ENCODE data around the gene RAB27A.

DNA sequence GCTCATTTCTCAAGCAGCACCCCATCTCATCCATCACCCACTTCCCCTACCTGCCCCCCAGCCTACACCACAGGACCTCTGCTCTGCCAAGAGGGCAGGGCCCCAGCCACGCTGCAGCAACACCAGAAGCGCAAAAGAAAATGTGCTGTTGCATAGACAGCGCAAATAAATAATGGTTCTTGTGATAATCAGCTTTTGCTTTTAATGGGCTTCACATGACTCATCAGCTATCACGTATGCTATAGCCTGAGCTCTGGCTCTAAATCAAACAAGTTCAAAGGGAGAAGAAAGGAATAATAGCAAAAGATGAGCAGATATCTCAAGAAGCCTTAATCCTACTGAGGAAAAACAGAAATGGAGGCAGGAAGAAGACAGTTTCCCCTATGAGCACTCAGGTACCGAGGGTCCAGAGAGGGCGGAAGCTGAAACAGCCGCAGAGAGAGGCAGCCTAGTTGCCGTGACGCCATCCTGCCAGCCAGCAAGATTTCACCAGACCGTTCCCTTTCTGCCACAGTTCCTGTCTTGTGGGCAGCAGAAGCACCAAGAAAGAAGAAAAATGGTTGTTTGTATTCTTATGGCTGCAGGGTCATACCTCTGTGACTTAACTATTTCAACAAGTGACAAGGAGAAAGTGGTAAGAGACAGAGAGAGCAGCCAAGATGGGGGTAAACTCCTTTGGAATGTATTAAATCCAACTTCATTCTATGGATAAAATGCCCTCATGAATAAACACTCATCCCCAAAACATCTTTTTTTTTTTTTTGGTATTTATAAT is 22.0 kb downstream of the RAB27A start:
- TF ChIP-seq CTCF (IDR thresholded peaks at IDR 0.05) = no peak
- no peak for TF ChIP-seq POLR2A (IDR thresholded peaks at IDR 0.05)
